SK-MEL-5 (cell line): ENCODE measurements around the gene DBNDD2. TPM values are rescaled to one million over a fixed set of nuclear protein-coding genes. Genes with fewer than 3 reads are reported as not detected.

Source experiments
- DNase-seq: peaks from one replicate; pipeline ENCODE4 v3.0.0-alpha.2; 2016; ENCODE audit warnings: low read depth, low spot score
- in situ Hi-C: cut with HindIII; loops from 2 replicates; pipeline ENCODE4 v1.10.0; 2016; ENCODE audit warnings: low sequenced_read_pairs, high pct_unique_total_duplicates, low pct_unique_long_range_greater_than_20kb
- total RNA-seq: library from RNA; depleted of rRNA; stranded (reverse); fragments of >200 nt; shearing (Covaris generic); gene quantifications from 2 replicates; pipeline ENCODE4 v1.2.3, GENCODE V29; 2014

The DBNDD2 gene
- total RNA-seq, 1 experiment from 2014 or later: 0.77 TPM

DNA sequence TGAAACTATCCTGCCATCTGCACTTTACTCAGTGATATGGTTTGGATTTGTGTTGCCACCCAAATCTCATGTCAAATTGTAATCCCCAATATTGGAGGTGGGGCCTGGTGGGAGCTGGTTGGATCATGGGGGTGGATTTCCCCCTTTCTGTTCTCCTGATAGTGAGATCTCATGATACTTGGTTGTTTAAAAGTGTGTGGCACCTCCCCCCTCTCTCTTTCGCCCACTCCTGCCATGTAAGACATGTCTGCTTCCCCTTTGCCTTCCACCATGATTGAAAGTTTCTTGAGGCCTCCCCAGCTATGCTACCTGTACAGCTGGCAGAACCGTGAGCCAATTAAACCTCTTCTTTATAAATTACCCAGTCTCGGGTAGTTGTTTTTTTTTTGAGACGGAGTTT, 25.9 kb downstream of the DBNDD2 start:
- no peak for DNase-seq
- in situ Hi-C loops: no loop called here

DNA sequence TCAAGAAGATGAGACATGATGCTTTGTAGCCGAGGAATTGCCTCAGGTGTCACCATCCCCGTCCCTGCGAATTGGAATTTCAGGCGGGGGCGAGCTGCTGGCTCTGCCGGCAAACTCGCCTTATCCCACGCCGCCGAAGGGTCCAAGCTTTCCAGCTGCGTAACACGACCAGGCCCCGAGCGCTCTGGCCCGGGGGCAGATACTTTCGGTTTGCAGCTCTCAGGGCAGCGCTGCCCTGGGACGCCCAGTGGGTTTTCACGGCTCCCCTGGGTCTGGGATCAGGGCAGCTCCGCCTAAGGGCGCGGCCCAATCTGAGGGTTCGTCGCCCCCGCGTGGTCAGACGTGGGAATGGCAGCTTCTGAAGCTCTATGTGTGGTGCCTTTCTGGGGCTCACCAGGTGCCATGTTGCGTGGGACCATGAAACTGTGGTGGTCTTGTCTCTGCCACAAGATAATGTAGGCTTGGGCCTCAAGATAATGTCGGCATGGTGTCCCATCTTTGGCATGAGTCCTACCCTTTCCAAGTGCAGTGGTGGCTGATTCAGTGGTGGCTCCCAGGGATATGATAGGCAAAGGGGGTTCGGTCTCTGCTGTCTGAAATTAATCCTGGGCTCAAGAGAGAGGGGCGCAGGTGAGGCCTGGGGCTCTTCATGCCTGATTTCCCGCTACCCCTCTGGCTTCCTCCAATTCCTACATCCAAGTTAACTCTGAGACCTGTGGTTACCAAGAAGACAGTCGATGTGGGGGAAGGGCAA, 28.8 kb downstream of the DBNDD2 start:
- in situ Hi-C loops: no loop called here
- DNase-seq: peak; percentile 86

DNA sequence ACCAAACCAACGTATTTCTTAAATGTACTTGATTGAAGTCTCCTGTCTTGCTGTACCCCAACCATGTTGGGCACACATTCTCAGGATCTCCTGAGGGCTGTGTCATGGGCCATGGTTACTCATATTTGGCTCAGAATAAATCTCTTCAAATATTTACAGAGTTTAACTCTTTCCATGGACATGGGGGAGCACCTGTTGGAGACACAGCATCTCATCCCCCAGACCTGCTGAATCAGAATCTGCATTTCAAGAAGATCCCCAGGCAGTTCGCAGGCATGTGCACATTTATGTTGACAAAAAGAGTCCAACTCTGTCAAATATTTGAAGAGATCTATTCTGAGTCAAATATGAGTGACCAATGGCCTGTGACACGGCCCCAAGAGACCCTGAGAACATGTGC, 32.3 kb downstream of the DBNDD2 start:
- DNase-seq: no peak
- in situ Hi-C loops: no loop called here

DNA sequence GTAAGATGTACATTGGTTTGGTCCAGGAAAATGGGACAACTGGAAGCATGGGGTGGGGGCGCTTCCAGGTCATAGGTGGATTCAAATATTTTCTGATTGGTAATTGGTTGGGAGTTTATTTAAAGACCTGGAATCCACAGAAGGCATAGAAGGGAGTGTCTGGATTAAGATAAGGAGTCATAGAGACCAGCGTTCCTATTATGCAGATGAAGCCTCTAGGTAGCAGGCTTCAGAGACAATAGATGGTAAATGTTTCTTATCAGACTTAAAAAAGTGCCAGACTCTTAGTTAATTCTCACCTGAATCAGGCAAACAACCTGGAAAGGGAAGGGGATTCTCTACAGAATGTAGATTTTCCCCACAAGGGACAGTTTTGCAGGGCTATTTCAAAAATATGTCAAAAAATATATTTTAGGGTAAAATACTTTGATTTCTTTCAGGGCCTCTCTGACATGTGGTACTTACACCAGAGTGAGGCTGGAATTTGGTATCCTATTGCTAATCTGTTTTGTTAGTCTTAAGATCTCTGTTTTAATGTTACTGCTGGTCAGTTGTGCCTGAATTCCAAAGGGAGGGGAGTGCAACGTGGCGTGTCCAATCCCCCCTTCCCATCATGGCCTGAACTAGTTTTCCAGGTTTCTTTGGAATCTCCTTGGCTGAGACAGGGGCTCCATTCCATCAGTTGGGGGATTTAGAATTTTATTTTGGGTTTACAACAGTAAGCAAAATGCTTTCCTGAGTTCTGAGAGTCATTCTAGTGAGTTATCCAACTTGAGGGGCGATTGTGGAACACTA, 33.0 kb downstream of the DBNDD2 start:
- in situ Hi-C loops: no loop called here
- no peak for DNase-seq

DNA sequence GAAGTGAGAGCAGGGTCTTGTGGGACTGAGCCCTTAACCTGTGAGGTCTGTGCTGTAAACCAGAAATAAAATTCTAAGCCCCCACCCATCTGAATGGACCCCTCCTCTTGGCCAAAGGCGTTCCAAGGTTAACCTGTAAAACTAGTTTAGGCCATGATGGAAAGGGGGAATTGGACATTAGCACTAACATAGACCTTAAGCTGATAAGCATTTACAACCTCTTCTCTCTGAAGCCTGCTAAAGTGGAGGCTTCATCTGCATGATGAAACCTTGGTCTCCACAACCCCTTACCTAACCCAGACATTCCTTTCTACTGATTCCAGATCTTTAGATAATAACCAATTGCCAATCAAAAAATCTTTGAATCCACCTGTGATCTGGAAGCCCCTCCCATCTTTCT, 33.7 kb downstream of the DBNDD2 start:
- in situ Hi-C loops: no loop called here
- DNase-seq: no peak

DNA sequence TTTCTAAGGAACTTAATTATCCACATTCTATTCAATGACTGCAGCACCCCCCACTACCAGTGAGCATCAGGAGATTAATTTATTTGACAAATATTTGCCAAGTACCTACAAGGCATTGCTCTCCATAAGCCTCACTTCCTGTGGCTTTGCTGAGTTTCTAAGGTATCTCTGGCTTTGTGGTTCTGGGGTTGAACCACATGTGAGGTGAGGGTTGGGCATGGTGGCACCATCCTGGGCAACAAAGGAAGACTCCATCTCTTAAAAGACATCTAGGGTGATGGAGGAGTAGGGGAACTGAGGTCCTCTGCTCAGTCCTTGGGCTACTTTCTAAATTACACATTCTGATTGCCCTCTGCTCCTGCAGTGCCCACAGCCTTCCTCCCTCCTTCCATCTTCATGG, 36.0 kb downstream of the DBNDD2 start:
- no peak for DNase-seq
- in situ Hi-C loops: no loop called here

DNA sequence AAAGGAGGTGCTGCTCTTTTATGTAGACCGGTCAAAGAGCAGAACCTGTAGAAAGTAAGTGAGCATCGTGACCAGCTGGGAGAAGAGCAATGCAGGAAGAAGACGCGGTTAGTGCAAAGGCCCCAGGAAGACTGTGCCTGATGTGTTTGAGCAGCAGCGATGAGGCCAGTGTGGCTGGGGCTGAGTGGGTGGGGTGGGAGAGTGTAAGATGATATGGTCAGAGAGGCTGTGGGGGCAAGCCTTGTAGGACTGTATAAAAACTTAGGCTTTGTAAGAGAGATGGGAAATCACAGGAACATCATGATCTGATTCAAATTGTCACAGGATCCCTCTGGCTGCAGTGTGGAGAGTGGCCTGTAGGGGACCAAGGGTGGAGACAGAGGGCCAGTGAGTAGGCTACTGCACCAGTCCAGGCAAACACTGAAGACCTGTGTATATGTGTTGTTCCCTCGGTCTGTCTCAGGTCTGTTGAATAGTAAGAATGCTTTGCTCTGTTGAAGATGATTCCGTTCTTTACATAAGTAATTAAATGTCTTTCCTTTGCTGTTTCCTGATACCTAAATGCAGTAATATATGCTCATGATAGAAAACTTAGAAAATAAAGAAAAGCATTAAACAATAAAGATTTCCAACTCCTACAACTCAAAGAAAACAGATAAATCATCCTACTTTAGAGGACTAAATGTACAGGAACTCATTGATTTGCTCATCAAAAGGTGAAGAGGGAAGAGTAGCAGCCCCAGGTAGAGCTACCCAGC, 37.9 kb downstream of the DBNDD2 start:
- peak; percentile 83 for DNase-seq
- in situ Hi-C loops: no loop called here

DNA sequence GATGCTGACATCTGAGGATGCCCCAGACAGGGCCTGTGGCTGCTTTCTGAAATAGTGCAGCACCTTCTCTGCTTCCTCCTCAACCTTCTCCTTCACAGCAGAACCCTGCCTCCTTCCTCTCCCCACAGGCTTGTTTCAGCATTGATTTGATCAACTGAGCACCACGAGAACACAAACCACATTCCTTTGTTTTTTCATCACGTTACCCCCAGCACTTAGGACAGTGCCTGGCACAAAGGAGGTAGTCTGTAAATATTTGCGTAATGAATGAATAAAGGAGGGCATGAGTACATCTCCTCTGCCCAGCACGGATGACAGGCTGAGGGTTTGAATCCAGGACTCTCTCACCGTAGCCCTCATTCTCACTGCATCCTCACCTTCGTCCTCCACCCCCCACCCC, 40.2 kb downstream of the DBNDD2 start:
- DNase-seq: peak; percentile 84
- in situ Hi-C loops: no loop called here

DNA sequence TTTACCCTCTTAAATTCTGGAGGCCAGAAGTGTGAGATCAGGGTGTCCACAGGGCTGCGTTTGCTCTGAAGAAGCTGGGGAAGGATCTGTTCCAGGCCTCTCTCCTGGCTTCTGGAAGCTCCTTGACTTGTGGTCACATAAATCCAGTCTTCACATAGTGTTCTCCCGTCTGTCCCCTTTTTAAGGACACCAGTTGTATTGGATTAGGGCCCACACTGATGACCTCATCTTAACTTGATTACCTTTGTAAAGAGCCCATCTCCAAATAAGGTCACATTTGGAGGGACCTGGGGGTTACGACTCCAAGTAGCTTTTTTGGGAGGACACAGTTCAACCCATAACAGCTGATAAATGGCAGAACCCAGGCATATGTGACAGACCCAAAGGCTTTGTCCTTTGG, 41.4 kb downstream of the DBNDD2 start:
- no peak for DNase-seq

DNA sequence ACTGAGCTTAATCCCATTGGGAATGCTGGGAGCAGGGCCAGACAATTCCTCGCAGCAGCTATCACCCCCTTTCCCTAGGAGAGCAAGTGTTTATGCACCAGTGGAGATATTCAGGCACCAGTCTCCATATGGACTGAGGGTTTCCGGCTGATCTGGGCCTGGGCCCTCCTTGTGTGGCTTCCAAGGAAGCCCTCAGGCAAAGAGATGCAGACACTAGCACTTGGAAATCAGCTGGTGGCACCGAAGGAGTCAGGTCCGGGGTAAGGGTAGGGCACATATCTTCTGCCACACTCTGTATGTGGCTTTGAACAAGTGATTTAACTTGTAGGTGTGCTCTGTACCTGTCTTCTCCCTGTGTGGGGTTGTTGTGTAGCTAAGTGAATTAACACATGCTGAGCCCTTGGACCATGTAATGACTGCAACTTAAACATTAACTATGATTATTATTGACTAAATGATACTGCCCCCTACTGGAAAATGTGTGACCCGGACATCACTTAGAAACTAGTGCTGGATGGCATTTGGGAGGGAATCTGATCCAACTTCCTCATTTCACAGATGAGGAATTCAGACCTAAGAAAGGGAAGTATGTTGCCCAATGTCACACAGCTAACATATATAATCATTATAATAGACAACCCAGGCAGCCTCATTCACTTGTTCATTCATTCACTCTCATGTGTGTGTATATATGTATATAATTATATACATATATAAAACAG, 42.2 kb downstream of the DBNDD2 start:
- in situ Hi-C loops: no loop called here
- peak; percentile 80 for DNase-seq

More for the DNA sequence above, 41.4 kb downstream of the DBNDD2 start:
- in situ Hi-C loops: no loop called here

DNA sequence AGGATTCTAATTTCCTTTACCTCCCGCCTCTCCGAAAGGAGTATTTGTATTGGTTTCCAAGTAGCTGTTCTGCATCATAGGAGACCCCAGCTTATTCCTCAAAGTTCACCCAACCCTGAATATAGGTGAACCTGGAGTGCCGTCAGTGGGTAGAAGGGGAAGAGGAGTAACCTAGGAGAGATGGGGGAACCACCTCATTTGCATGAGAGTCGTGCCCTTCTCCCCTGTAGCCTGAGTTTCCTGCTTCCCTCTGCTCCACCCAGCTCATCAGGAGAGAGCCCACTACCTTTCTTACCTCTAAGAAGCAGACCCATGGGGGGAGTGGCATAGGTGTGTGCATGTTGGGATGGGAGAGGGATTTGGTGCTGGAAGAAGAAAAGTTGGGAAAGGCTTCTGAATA, 44.1 kb downstream of the DBNDD2 start:
- no peak for DNase-seq
- in situ Hi-C loops: no loop called here

DNA sequence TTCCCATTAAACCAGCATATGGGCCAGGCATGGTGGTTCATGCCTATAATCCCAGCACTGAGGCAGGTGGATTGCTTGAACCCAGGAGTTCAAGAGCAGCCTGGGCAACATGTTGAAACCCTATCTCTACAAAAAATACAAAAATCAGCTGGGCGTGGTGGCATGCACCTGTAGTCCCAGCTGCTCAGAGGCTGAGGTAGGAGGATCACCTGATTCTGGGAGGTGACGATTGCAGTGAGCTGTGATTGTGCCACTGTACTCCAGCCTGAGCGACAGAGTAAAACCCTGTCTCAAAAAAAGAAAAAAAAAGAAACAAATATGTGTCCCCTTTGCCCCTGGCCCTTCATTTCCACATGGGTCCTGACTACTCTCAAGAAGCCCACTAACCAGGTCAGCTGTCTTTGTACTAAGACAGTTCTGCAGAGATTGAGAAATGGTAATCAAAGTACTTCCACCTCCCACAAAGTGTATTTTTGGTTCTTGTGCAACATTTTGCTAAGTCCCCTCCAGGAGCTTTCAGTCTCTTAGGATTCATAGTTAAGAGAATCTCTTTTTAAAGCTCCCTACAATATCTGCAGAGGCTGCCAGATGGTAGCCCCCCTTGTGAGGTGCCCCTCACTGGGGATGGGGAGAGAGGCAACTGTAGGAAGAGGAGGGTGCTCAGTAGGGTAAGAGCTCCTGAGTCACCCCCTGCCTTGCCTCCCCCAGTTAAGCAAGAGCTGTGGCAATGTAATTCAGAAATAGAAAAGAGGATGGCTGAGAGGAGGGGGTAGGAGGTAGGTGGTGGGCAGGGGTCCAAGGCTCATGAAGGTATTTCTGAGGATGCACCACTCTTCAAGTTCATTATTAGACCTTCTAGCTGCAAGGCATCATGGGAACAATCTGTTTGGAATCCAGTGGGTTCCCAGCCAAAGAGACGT, 44.9 kb downstream of the DBNDD2 start:
- in situ Hi-C loops: no loop called here
- no peak for DNase-seq

DNA sequence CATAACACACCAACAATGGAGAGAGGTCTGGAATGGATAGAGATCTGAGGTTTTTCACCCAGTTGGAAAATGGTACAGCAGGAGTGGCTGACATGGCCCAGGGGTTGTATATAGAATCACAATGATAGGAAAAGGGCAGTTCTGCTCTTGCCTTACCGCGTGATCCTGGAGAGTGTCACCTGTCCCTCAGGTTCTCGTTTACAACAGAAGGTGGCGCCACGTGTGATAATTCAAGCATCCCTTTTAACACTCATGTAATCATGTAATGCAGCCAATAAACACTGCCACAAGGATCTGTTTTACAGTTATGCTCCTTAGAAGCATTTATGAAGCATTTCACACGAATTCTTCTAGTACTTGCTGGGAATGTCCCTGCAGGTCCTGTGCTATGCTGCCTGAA, 48.5 kb downstream of the DBNDD2 start:
- DNase-seq: peak; percentile 54
- in situ Hi-C loops: no loop called here

DNA sequence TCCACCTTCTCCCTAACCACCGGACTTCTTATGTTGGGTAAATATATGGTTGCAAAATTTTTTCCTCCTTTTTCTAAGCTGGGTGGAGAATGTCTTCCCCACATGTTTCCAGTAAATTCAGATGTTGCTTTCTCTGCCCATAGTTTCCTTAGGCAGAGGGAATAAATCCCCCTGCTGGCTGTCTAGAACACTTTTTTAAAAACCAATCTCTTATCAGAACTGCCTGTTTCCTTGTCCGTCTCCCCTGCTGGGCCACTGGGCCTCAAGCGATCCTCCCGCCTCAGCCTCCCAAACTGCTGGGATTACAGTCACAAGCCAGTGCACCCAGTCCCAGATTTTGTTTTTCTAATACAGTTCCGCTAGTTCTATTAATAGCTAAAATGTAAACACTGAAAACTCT, 51.5 kb downstream of the DBNDD2 start:
- peak; percentile 44 for DNase-seq
- in situ Hi-C loops: no loop called here
